Spleen (tissue), 11 donors: ENCODE measurements around the gene SPATA45. TPM values are rescaled to one million over a fixed set of nuclear protein-coding genes. Genes with fewer than 3 reads are reported as not detected.

Experiments
- DNase-seq: peaks from one replicate; pipeline ENCODE4 v3.0.0-alpha.2; 2020
- H3K27ac ChIP-seq, 8 donors: fragments of 200-600 bp; sonication (generic) in 7 of 8; 1 replicate in 4 of 8; 2 replicates in 4 of 8; pipeline versions ENCODE4 v1.5.0 to v1.8.0; 2016 to 2021; ENCODE audit warnings: inconsistent platforms in 4 of 8, mild to moderate bottlenecking in 4 of 8, moderate library complexity in 1 of 8
- H3K27me3 ChIP-seq, 7 donors: fragments of 200-600 bp; sonication (generic) in 6 of 7; replicated peaks in 1 of 7; 1 replicate in 4 of 7; 2 replicates in 3 of 7; pipeline versions ENCODE4 v1.5.0 to v1.8.0; 2016 to 2021; ENCODE audit warnings: inconsistent platforms in 3 of 7, mild to moderate bottlenecking in 1 of 7
- H3K36me3 ChIP-seq, 6 donors: fragments of 200-600 bp; sonication (generic) in 5 of 6; 1 replicate in 4 of 6; 2 replicates in 2 of 6; pipeline versions ENCODE4 v1.5.0 to v1.8.0; 2016 to 2021; ENCODE audit warnings: inconsistent platforms in 2 of 6
- H3K4me1 ChIP-seq, 6 donors: fragments of 200-600 bp; sonication (generic) in 5 of 6; 1 replicate in 3 of 6; 2 replicates in 3 of 6; pipeline versions ENCODE4 v1.5.0 to v1.8.0; 2016 to 2021; ENCODE audit warnings: inconsistent platforms in 3 of 6
- H3K4me3 ChIP-seq, 8 donors: fragments of 200-600 bp; sonication (generic) in 7 of 8; 1 replicate in 4 of 8; 2 replicates in 4 of 8; pipeline versions ENCODE4 v1.5.0 to v1.8.0; 2016 to 2021; ENCODE audit warnings: inconsistent platforms in 4 of 8, mild to moderate bottlenecking in 4 of 8, moderate library complexity in 2 of 8
- H3K9me3 ChIP-seq, 8 donors: fragments of 200-600 bp; sonication (generic) in 7 of 8; 1 replicate in 4 of 8; 2 replicates in 4 of 8; pipeline versions ENCODE4 v1.5.0 to v1.8.0; 2016 to 2021; ENCODE audit warnings: inconsistent platforms in 4 of 8
- CTCF ChIP-seq, 11 experiments: fragments of 200-600 bp in 7 of 11; fragments of 450-650 bp in 4 of 11; sonication (generic) in 4 of 11; IDR thresholded peaks in 8 of 11; conservative IDR thresholded peaks in 3 of 11; 1 replicate in 7 of 11; 2 replicates in 4 of 11; pipeline versions ENCODE4 v1.4.0 to v1.8.0; 2016 to 2021; ENCODE audit warnings: antibody characterized with exemption in 11 of 11, inconsistent platforms in 4 of 11, mild to moderate bottlenecking in 1 of 11
- POLR2A ChIP-seq, 3 donors: fragments of 450-650 bp; IDR thresholded peaks; one replicate each; pipeline ENCODE4 v1.5.1; 2017; ENCODE audit warnings: antibody characterized with exemption in 3 of 3, mild to moderate bottlenecking in 1 of 3
- POLR2AphosphoS5 ChIP-seq, 3 donors: sonication (generic); formaldehyde crosslinking; IDR thresholded peaks; one replicate each; pipeline ENCODE4 v1.5.1; 2017; ENCODE audit warnings: antibody characterized with exemption in 3 of 3
- WGBS, 5 donors: extraction: QIAGEN DNeasy Blood & Tissue Kit in 3 of 5; methylation state at CpG; one replicate each; pipeline versions ENCODE4 v1.1.5 to v1.1.7; 2013 to 2018; 5-methylcytosine and 5-hydroxymethylcytosine counted together
- intact Hi-C: fragments of 100-400 bp; cut with DNase I; formaldehyde crosslinking; loops from one replicate; pipeline ENCODE4 v1.15.0; 2023; ENCODE audit warnings: low total_unique reads
- polyA plus RNA-seq, 3 donors: library from polyadenylated mRNA; stranded (reverse); fragments of 200-250 nt; gene quantifications; one replicate each; pipeline ENCODE4 v1.2.1, GENCODE V29; 2013
- total RNA-seq, 7 donors: library from RNA; depleted of rRNA in 3 of 7; stranded (reverse); fragments of >200 nt in 3 of 7; fragmentation: NEBNext Ultra II Directional in 4 of 7; extraction: Animal tissue kit (Norgen Biotek cat#: 25700) in 4 of 7; gene quantifications; one replicate each; pipeline versions ENCODE4 v1.1.0 to v1.2.1, GENCODE V29; 2016 to 2021
- donor health status: healthy with polysubstance abuse.
- donor health status: DM: no; HTN: no; CAD: no; lungs with moderate emphysema.
- donor health status: DM: no; HTN: no; CAD: no.
- donor health status: Bipolar disorder and iron deficiency.
- donor health status: healthy.
- donor health status: DM: no; HTN: no; CAD: no.
- donor health status: DM: yes; HTN: yes; CAD: no.

Gene SPATA45
- total and polyA plus RNA-seq, 10 donors = 0.38 to 0.83 TPM; not detected in 8

- TF ChIP-seq POLR2AphosphoS5 (IDR thresholded peaks at IDR 0.05) = no peak
- TF ChIP-seq POLR2A (IDR thresholded peaks at IDR 0.05) = no peak
- TF ChIP-seq CTCF (IDR thresholded peaks at IDR 0.05 in 8 of 11, conservative IDR thresholded peaks at IDR 0.05 in 3 of 11) = peak in 5 of 11 experiments; percentile 17 to 40 (median 27)
- 60 to 74% (median 62%) methylated on average over 5 of the region's 5 CpGs for WGBS, 5 donors
- no peak for DNase-seq
- Histone ChIP-seq H3K27ac (no peak overlapping the region), H3K4me1 (peaks cover 0 to 17% (median 8%) of the 10 kb centered on the region in 6 donors), H3K36me3 (peaks cover 0 to 55% (median 9%) of the 10 kb centered on the region in 6 donors), H3K27me3 (no peaks in the 10 kb centered on the region), H3K9me3 (no peaks in the 10 kb centered on the region), H3K4me3 (no peak overlapping the region)
- intact Hi-C loops = loop anchor here (10.0 kb wide), 1 partner anchor 180 kb away; no protein-coding TSS in a partner anchor
Observed at GRCh38 chr1:212814537-212815334, 32.7 kb downstream of the SPATA45 start.

DNA sequence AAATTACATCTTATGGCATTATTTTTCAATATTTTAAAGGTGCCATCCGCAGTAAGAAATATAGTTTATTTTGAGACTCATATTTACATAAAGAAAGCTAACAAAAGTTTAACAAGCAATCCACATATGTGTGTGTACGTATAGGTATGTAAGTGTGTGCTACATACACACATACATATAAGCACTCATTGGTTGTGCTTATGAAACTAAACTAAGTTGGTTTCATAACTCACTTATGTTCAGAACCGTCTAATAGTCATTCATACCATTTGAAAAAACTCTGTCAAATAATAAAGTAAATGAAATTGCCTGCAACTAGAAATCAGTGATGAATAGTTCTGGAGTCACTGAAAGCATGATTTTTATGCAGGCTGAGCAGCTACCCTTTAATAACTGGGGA, 41.7 kb downstream of the SPATA45 start:
- Histone ChIP-seq H3K4me3 (no peak overlapping the region), H3K27me3 (no peaks in the 10 kb centered on the region), H3K9me3 (no peaks in the 10 kb centered on the region), H3K27ac (no peak overlapping the region), H3K4me1 (no peaks in the 10 kb centered on the region), H3K36me3 (peaks cover 0 to 98% (median 66%) of the 10 kb centered on the region in 6 donors)
- WGBS, 5 donors = 80 to 95% (median 90%) methylated on average over 3 of the region's 3 CpGs
- DNase-seq = no peak
- TF ChIP-seq CTCF (IDR thresholded peaks at IDR 0.05 in 8 of 11, conservative IDR thresholded peaks at IDR 0.05 in 3 of 11) (no peak), POLR2AphosphoS5 (IDR thresholded peaks at IDR 0.05) (no peak), POLR2A (IDR thresholded peaks at IDR 0.05) (no peak)
- intact Hi-C loops = no loop called here

GRCh38 chr1:212797681-212798080, 49.8 kb downstream of the SPATA45 start:
- Histone ChIP-seq H3K36me3 (peaks cover 3 to 76% (median 42%) of the 10 kb centered on the region in 6 donors), H3K4me1 (peaks cover 0 to 56% (median 21%) of the 10 kb centered on the region in 6 donors), H3K27me3 (no peaks in the 10 kb centered on the region), H3K9me3 (no peaks in the 10 kb centered on the region), H3K27ac (no peak overlapping the region), H3K4me3 (no peak overlapping the region)
- TF ChIP-seq POLR2A (IDR thresholded peaks at IDR 0.05) (no peak), CTCF (IDR thresholded peaks at IDR 0.05 in 8 of 11, conservative IDR thresholded peaks at IDR 0.05 in 3 of 11) (no peak)
- intact Hi-C loops = no loop called here
- DNase-seq = no peak
- WGBS, 5 donors = 90 to 96% (median 95%) methylated on average over 3 of the region's 3 CpGs

DNA sequence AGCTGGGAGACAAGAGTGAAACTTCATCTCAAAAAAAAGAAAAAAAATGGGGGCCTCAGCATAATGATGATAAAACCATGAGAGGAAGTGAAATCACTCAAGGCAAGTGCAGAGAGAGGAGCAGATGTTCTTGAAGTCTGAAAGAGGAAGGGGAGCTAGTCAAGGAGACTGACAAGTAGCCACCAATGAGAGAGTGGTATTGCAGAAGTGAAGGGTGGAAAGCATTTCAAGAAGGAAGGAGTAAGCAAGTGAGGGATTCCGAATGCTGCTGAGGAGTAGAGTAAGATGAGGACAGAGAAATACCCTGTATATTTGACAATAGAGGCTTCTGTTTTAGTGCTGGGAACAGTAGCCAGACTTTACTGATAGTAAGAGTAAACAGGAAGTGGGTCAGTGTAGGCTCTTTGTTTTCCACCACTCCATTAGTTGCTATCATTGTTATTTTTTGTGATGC, 52.9 kb downstream of the SPATA45 start:
- H3K4me1 ChIP-seq = peaks cover 11 to 78% (median 41%) of the 10 kb centered on the region in 6 donors
- H3K4me3 ChIP-seq = peak overlapping the region in 3 of 8 donors; percentile 4 to 19 (median 5)
- H3K9me3 ChIP-seq = no peaks in the 10 kb centered on the region
- TF ChIP-seq POLR2A (IDR thresholded peaks at IDR 0.05) (no peak), CTCF (IDR thresholded peaks at IDR 0.05 in 8 of 11, conservative IDR thresholded peaks at IDR 0.05 in 3 of 11) (no peak), POLR2AphosphoS5 (IDR thresholded peaks at IDR 0.05) (peak in 1 of 3 donors; percentile 56)
- 33 to 52% (median 42%) methylated on average over 1 of the region's 1 CpG for WGBS, 5 donors
- H3K36me3 ChIP-seq = peaks cover 3 to 45% (median 25%) of the 10 kb centered on the region in 6 donors
- intact Hi-C loops = no loop called here
- DNase-seq = no peak
- peak overlapping the region; percentile 17 to 97 (median 74) for H3K27ac ChIP-seq
- H3K27me3 ChIP-seq = no peaks in the 10 kb centered on the region
